GOT3 (cell line): ENCODE measurements around the gene GNB4.

Source experiments
- DNase-seq: peaks from one replicate; lab custom pipeline; 2025; ENCODE audit warnings: mixed read lengths; lab: John Stamatoyannopoulos, UW

The GNB4 gene

GRCh38 chr3:179451265-179452175 lies at the start of gene GNB4:
TSS of gene GNB4 (minus strand) at chr3:179451470. CDS start at chr3:179426200, 25,270 bp downstream.
- peak; percentile 56 for DNase-seq

- DNase-seq, result no peak
Measured at GRCh38 chr3:179495483-179495882, 44.2 kb upstream of the GNB4 start.

DNA sequence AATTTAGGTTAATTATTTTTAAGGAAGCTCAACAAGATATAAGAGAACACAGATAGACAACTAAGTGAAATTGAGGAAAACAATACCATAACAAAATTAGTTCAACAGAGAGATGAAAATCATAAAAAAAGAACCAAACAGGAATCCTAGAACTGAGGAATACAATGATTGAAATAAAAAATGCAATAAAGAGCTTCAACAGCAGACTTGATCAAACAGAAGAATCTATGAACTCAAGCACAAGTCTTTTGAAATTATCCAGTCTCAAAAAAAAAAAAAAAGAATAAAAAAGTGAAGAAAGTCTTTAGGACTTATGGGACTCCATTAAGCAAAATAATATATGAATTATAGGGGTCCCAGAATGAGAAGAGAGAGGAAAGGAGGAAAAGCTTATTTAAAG lies 42.0 kb upstream of the GNB4 start:
- DNase-seq, result no peak

GRCh38 chr3:179488213-179488612 lies 36.9 kb upstream of the GNB4 start:
- no peak for DNase-seq

GRCh38 chr3:179486806-179487205 lies 35.5 kb upstream of the GNB4 start:
- no peak for DNase-seq

DNA sequence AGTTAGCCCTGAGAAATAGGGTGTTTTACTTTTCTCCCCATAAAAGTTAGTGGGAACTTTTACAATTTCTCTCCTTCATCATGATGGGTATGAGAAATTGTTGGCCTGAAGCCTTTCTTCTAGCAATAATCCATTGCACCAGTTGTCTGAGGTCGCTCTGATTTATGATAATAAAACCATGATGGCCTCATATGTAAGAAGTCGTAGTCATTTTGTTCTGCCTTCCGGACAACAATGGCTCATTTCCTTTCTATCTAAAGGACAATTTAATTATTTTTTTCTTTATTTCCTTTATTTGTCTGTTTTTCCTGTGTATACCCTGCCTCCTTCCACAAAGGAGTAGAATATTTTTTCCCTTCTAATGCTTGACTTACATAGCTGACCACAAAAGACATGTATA lies 31.6 kb upstream of the GNB4 start:
- no peak for DNase-seq

GRCh38 chr3:179476215-179476614 lies 24.9 kb upstream of the GNB4 start:
- no peak for DNase-seq

GRCh38 chr3:179474480-179474879 lies 23.2 kb upstream of the GNB4 start:
- no peak for DNase-seq

- DNase-seq, result no peak
Measured at GRCh38 chr3:179473565-179473964, 22.3 kb upstream of the GNB4 start.

DNA sequence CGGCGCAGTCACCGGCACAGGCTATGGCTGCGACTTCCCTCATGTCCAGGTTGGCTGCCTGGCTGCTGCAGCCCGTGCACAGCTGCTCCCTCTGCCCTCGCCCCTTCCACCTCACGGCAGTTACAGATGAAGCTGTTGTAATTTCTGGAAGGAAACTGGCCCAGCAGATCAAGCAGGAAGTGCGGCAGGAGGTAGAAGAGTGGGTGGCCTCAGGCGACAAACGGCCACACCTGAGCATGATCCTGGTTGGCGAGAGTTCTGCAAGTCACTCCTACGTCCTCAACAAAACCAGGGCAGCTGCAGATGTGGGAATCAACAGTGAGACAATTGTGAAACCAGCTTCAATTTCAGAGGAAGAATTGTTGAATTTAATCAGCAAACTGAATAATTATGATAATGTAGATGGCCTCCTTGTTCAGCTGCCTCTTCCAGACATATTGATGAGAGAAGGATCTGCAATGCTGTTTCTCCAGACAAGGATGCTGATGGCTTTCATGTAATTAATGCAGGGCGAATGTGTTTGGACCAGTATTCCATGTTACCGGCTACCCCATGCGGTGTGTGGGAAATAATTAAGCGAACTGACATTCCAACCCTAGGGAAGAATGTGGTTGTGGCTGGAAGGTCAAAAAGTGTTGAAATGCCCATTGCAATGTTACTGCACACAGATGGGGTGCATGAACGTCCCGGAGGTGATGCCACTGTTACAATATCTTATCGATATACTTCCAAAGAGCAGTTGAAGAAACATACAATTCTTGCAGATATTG lies 13.2 kb upstream of the GNB4 start:
- no peak for DNase-seq

- DNase-seq, result no peak
Measured at GRCh38 chr3:179463319-179463718, 12.0 kb upstream of the GNB4 start.

DNA sequence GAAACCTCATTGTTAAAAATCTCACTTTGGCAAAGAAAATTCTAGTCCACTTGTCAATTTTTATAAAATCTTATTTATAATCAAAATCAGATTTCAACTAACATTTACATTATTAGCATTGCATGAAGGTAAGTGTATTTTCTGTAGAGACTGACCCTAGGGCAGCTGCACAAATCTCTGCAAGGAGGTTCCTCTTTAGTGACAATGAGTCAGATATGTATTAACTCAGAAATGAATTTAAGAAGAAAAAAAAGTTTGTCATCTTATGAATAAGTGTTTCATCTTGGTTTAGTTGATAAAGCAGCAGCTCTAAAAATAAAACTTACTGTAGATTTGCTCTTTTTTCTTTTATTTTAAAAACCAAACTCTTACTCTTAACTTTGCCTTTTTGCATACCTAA lies 9.0 kb upstream of the GNB4 start:
- no peak for DNase-seq

GRCh38 chr3:179455954-179456353 lies 4.7 kb upstream of the GNB4 start:
- DNase-seq, result no peak

GRCh38 chr3:179454887-179455286 lies 3.6 kb upstream of the GNB4 start:
- no peak for DNase-seq

GRCh38 chr3:179453967-179454366 lies 2.7 kb upstream of the GNB4 start:
- DNase-seq, result no peak

DNA sequence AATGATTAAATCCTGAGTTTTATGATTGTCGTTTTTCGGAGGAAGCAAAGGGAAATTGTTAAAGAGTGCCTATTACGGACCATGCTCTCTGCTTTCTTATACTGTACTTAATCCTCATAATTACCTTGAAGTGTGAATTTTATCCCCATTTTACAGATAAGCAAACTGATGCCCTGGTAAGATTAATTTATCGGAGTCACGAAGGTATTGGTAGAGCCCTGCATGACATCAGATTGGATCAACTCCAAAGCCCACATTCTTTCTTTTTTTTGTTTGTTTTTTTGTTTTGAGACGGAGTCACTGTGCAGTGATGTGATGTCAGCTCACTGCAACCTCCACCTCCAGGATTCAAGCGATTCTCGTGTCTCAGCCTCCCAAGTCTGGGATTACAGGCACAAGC lies 1.6 kb upstream of the GNB4 start:
- no peak for DNase-seq

GRCh38 chr3:179452176-179452564 lies 900 bp upstream of the GNB4 start:
- no peak for DNase-seq

GRCh38 chr3:179450901-179451264 lies 387 bp downstream of the GNB4 start:
- DNase-seq, result peak; percentile 44

DNA sequence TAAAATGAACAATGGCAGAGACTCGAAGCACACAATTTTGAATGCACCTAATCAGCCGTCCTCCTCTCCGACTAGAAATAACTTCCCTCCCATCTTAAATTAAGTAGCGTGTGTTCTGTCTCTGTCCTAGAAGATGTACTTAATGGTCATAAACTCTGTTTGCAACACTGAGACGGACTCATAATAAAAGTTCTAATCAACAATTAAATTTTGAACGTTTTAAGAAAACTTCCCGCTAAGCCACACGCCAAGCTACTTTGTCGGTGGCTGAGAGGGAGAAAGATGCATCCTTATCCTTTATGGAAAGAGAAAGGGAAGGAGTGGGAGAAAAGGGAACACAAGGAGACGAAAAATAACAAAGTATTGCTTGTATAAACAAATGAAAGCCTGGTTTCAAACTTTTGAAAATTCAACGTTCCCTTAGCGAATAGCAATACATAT lies 989 bp downstream of the GNB4 start:
- DNase-seq, result no peak

- no peak for DNase-seq
Measured at GRCh38 chr3:179449636-179450035, 1.6 kb downstream of the GNB4 start.

- no peak for DNase-seq
Measured at GRCh38 chr3:179447251-179447650, 4.0 kb downstream of the GNB4 start.

GRCh38 chr3:179446501-179446900 lies 4.8 kb downstream of the GNB4 start:
- no peak for DNase-seq

- DNase-seq, result no peak
Measured at GRCh38 chr3:179438841-179439240, 12.4 kb downstream of the GNB4 start.
